HG03139 (cell line): ENCODE measurements around the gene PCBP4.

Experiments
- ATAC-seq: cut with Tn5 transposase; IDR thresholded peaks from one replicate; pipeline ENCODE4 v1.9.1; 2021; ENCODE audit not compliant: unreplicated experiment

Gene PCBP4

GRCh38 chr3:51942603-51943450, 24.4 kb downstream of the PCBP4 start:
- no peak for ATAC-seq

GRCh38 chr3:51941798-51942602, 25.3 kb downstream of the PCBP4 start, which contains the start of the genes PARP3 and RRP9:
TSS of gene PARP3 (plus strand) at chr3:51942363. CDS start at chr3:51943356, 993 bp downstream.
TSS of gene RRP9 (minus strand) at chr3:51941904. CDS start at chr3:51941867, 37 bp downstream.
- peak; percentile 83 for ATAC-seq

- ATAC-seq, result no peak
Observed at GRCh38 chr3:51941463-51941797, 25.8 kb downstream of the PCBP4 start.

GRCh38 chr3:51940648-51941462, 26.4 kb downstream of the PCBP4 start:
- ATAC-seq, result no peak

DNA sequence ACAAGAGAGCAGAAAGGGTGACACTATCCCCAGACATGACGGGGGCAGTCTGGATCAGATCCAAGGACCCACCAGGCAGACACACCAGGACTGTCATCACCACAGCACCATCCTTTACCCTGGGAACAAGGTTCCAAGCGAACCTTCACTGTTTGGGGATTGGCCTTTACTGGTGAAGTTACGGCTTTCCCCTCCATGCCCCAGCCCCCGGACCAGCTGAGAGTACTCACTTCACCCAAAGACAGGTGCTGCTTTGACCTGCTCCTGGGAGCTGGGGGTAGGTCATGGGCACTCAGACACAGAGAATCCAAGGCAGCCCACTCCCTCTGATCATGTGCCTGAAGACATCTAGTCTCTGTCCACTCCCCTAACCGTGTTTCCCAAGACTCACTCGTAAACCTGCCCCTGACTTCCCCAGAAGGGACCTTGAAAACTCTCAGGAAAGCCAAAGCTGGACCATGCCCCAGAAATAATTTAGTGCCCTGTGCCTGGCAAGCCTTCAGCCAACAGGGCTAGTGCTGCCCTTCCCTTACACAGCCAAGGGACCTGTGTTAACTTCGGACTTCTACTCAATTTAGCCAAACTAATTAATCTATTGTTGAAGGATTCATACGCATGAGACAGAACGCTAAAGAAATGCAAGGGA, 28.4 kb downstream of the PCBP4 start:
- no peak for ATAC-seq

DNA sequence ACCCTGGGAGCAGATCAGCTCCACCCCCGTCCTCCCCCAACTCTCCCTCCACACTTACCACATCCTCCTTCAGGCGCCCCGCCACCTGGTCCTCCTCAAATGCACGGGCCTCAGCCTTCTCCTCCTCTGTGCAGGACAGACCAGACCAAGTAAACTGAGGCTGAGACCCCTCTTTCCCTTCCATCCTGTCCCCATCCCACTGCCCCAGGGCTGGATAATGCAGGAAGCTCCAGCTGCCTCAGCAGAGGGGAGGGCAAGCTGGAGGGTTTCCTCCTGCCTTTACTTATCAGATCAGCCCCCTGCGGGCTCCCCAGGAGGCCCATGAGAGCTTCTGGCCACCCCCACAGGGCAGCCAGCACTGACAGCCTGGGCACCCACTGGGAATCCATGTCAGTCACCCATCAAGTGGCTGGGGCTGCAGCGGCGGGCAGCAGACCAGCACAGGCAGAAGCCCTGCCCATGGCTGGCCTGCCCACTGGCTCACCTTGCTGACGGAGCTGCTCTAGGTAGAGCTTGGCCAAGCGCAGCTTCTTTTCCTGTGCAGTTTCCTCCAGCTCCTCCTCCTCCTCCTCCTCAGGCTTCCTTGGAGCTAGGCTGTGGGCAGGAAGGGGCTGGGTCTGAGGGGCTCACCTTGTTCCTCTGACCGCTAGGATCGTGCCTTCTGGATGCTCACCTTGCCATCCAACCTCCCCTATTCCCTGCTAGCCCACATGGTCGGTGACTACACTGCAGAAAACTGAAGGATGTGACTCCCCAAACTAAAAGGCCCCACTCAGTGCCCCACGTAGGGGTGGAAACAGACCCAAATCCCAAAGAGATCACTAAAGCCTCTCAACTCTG, 29.4 kb downstream of the PCBP4 start:
- ATAC-seq, result no peak

DNA sequence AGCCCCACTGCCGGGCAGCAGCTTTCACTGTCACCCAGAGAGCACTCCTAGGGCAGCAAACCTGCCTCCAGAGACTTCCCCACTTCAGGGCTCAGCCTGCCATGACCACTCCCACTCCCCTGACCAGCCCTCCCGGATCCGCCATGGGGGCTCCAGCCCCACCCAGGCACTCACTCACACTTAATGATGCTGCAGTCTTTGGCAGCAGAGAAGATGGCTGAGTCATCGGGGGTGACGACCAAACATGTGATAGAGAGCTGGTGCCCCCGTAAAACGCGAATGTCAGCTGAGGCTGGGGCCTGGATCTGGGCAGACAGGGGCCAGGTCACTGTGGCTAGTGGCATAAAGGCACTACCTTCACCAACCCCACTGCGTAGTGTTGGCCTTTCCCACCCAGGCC, 30.2 kb downstream of the PCBP4 start:
- ATAC-seq, result no peak

GRCh38 chr3:51935886-51936755, 31.1 kb downstream of the PCBP4 start:
- ATAC-seq, result no peak

DNA sequence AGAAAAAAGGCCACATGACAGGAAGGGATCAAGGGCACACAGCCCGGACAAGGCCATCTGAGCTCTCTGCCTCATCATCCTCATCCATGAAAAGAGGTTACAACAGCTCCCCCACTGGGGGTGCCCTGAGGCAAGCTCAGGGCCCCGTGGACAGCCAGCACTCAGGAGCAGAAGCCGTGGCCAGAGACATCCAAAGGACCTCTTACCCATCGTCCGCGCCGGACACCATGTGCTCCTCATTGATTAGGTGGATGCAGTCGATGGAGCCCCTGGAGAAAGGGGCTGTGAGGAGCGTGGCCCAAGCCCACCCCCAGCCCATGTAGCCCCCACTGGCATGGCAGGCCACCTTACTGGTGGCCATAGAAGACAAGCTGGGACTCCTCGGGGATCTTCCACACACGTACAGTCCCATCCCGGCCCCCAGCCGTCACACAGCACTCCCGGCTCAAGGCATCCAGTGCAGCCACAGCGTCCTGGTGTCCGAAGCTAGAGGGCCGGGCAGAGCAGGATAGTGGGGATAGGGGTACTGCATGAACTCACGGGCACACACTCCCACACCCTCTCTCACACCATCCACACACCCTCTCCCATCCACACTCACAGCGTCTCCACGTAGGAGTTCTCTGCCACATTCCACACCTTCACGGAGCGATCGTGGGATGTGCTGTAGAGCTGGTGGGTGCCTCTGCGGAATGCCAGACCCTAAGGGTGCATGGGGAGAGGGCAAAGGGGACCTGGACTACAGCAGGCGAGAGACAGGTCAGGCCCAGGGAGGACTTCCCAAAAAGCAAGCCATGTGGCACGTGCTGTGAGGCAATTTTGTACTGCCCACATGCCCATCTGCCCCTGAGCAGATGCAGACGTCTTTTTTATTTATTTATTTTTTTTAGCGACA, 32.0 kb downstream of the PCBP4 start:
- ATAC-seq, result no peak

DNA sequence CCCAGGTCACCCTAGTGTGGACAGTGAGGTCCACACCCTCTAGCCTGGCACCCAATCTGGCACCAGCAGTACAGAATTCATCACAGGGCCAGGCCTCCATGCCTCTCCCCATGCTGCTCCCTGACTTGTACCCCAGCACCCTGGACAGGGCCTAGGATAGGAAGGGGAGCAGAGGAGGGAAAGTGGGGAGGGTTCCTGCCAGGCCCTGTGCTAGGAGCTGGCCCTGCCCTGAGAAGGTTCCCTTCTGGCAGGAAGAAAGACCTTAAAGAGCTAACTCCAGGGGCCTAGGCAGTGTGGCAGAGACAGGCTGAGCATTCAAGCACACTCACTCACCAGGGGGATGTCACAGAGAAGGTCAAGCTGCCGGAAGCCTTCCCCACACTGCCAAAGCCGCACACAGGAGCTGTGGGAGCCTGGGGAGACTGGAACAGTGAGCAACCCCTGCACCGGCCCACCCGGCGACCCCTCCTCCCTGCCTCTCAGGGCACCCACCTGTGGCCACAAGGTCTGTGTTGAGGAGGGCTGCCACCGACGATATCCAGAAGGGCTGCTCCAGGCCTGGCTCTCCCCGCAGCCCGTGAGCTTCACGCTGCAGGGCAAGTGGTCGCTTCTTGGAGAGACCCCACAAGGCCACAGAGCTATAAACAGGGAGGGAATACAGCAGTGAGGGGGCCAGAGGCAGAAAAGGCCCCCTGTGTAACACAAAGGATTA, 33.0 kb downstream of the PCBP4 start:
- no peak for ATAC-seq

DNA sequence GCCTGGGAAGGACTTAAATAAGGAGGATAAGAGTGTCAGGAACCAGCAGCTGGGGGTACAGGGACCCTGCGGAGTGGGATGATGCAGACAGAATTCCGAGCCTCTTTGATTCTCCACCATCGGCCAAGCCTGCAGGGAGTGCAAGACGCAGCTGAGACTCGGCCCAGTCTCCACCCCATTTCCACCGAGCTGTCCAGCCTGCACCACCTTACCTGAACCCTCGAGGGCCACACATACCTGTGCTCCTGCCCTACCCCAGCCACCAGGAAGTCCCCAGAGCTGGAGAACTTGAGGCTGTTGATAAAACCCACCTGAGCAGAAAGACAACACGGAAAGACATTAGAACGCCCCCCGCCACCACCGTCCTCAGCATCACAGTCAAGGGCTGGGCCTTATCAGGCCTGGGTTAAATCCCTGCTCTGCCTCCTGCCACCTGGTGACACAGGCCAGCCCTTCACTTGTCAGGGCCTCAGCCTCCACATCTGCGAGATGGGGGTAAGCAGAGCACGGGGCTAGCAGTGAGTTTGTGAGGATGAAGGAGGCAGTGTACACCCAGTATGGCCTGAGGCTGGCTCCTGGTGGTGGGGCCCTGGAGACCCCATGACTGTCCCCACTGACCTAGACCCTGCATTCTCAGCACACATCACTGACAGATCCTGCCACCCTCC, 33.6 kb downstream of the PCBP4 start:
- no peak for ATAC-seq

DNA sequence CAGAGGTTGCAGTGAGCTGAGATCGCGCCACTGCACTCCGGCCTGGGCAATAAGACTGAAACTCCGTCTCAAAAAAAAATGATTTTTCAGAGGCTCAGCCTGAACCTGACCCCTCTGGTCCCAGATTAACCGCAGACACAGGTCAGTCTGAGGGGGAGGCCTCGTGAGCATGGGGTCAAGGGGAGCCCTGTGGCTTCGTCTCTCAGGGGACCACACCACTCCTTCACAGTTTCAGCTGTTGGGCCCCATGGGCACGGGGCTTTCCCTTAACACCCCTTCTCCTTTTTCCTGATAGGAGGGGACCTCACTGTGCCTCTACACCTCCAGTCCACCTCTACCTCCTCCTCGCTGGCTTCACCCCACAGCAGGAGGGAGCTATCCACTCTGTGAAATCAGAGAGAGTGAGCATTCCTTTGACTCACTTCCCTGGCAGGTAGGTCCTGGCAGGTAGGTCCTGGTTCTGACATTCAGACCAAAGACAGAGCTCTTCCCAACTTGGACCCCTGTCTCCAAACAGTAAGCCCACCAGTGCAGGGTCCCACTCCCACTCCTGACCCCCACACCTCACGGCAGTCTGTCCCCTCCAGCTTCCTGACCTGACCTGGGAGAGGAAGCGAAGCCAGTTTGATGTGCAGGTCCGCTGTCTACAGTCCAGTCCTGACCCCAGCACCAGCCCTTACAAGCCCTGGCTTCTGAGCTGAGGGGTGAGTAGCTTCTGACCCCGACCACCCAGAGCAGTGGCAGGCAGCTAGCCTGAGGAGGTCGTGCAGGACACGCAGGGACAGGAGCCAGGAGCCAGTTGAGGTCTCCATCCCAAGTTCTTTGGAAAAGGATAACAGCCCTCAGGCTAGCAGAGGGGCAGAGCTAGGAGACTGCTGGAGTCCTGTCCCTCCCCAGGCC, 34.5 kb downstream of the PCBP4 start:
- ATAC-seq, result no peak

GRCh38 chr3:51931756-51932155, 35.5 kb downstream of the PCBP4 start:
- ATAC-seq, result no peak

GRCh38 chr3:51930439-51930838, 36.8 kb downstream of the PCBP4 start:
- ATAC-seq, result no peak

DNA sequence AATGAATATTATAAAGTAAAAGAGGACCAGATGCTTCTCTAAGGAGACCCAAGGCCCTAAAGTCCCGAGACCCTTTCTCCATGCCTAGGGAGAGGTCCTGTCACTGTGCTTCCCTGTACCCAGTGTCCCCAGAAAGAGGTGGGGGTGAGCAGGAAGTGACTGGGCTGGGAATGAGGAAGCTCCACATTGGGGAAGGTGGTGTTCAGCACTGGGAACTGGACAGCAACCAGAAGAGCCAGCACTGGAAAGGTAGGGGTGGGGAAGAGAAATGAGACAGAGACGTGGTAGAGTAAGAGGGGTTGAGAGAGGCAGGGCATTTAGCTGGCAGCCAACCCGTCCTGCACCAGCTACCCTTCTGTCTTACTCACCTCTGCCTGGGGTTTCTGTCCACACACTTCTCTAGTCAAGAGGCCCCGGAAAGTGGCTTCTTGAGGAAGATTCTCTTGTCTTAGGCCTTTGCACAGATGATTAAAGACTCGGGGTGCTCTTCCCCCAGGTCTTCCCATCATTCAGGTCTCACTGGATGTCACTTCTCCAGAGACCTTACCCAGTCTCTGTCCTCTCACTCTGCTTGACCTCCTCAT, 37.7 kb downstream of the PCBP4 start:
- ATAC-seq, result no peak
